Activated T-cell treated with anti-CD3 and anti-CD28 coated beads for 24 hours (primary cell): ENCODE results near the gene HPSE2.

ENCODE experiments used
- DNase-seq: peaks from one replicate; pipeline ENCODE4 v3.0.0-alpha.2; 2020; ENCODE audit warnings: low read depth

Gene HPSE2

GRCh38 chr10:98832738-98833137 is 402.9 kb downstream of the HPSE2 start:
- DNase-seq = no peak

DNA sequence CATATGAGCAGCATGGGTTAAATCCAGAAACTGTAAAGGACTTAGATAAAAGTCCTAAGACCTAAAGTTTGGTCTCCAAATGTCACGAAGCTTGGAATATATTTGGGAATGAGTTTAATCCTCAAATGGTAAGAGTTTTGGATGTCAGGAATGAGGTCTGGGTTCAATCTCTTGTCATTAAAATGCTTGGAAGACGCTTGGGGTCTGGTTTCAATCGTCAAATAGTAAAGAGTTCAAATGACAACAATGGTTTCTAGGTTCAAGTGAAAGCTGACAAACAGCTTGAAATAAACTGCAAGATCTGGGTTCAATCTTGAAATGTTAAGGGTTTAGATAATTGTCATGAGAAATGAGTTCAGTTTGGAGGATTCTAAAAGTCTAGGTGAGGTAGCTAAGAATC is 403.5 kb downstream of the HPSE2 start:
- DNase-seq = no peak

- DNase-seq = no peak
Measured at GRCh38 chr10:98831391-98831790, 404.3 kb downstream of the HPSE2 start.

- no peak for DNase-seq
Measured at GRCh38 chr10:98825741-98826140, 409.9 kb downstream of the HPSE2 start.

GRCh38 chr10:98817396-98817795 is 418.3 kb downstream of the HPSE2 start:
- no peak for DNase-seq

DNA sequence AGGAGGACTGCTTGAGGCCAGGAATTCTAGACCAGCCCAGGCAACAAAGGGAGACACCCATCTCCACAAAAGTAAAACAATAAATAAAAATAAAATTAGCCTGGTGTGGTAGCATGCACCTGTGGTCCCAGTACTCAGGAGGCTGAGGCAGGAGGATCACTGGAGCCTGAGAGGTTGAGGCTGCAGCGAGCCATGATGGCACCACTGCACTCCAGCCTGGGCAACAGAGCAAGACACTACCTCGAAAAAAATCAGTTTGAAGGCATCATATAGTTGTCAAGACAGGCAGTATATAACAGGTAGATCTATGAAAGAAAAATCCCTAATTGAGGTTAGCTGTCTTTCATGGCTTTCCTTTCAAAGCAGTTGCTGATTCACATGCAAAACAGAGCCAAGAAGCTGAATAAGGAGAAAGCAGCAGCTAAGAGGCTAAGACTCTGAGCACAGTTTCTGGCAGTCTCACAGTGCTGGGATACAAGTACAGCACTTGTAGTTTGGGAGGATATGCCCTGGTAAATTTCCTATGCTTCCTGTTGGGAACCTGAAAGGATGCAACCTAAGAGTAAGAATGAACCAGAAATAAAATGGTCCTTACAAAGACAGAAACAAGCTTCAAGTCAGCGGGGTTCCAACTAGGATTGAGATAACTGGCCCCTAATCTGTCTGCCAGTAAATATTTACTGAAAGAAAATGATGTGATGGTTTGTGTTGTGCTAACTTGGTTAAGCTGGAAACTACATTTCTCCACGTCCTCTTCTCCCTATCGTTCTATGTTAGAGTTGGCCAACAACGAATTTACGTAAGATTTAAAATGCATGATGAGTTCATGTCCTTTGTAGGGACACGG is 420.4 kb downstream of the HPSE2 start:
- no peak for DNase-seq

DNA sequence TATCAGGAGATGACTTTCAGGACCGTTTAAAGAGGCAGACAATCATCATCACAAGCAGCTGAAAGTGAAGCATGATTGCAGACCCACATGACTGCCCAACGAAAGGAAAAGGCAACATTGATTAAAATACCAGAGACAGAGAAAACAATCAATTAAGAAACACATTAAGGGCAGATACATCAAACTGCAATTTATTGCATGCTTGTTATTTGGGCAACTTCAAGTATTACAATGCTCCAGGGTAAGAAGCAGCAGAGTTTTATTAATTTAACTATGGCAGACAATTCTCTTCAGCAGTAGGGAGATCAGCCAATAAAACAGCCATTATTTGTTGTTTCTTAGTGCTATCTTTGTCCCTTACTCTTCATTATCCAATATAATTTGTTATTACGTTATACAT is 421.2 kb downstream of the HPSE2 start:
- DNase-seq = no peak

DNA sequence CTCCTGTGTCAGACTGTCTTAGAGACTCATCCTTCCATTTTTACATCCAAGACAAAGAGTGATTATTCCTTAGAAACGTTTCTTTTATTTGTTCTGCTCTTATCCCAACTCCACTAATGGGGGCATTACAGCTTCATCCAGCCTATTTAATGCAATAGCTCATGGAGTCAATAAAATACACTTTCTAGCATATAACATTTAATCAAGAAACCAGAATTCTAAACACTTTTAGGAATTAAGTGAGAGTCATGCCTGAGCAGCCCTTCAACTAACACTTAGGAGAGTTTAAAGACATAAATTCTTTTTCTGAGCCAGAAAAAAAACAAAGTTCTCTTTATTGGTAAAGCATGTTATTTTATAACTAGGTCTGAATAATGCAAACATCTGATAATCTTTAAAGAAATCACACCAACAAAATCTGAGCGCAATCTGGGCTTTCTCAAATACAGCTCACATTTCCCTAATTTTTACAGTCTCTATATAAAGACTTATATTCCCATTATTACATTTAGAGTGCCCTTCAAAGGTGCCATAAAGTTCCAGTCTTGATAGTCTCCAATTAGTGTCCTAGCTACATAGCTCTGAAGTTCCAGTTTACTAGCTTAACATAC is 427.3 kb downstream of the HPSE2 start:
- DNase-seq = no peak

DNA sequence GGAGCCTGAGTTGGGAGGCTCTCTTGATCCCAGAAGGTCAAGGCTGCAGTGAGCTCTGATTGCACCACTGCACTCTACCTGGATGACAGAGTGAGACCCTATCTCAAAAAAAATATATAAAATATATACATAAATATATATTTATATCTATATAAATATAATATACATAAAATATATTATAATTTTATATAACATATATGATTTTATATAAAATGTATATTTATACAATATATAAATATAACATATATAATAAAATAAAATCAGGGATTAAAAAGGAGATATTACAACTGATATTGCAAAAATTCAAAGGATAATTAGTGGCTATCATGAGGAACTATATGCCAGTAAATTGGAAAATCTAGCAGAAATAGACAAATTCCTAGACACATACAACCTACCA is 435.4 kb downstream of the HPSE2 start:
- DNase-seq = no peak

GRCh38 chr10:98795467-98795866 is 440.2 kb downstream of the HPSE2 start:
- no peak for DNase-seq

- DNase-seq = no peak
Measured at GRCh38 chr10:98790817-98791216, 444.8 kb downstream of the HPSE2 start.

DNA sequence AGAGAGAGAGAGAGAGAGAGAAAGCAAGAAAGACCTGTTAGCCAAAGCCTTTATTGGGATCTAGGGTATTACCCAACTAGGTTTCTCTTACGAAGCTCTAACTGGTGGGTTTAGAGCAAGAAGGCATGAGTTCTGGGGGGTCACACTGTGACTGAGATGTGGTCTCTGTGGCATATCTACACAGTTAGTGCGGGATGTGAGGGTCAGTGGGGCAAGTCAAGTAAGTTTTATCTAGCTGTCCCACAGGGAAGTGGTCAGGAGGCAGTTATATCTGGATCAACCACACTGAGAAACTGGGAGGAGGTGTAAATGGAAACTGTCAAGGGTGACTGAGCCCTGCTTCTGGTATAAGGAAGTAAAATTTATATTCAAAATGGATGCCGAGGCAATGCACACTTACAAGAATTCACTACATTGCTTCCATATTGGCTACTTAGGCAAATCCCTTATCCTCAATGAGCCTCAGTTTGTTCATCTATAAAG is 457.3 kb downstream of the HPSE2 start:
- no peak for DNase-seq

DNA sequence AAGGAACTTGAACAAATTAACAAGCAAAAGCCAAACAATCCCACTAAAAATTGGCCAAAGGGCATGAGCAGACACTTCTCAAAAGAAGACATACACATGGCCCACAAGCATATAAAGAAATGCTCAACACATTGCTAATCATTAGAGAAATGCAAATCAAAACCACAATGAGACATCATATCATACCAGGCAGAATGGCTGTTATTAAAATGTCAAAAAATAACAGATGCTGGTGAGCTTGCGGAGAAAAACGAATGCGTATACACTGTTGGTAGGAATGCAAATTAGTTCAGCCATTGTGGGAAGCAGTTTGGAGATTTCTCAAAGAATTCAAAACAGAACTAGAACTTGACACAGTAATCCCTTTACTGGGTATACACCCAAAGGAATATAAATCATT is 477.2 kb downstream of the HPSE2 start:
- no peak for DNase-seq

- DNase-seq = no peak
Measured at GRCh38 chr10:98748298-98748697, 487.4 kb downstream of the HPSE2 start.

DNA sequence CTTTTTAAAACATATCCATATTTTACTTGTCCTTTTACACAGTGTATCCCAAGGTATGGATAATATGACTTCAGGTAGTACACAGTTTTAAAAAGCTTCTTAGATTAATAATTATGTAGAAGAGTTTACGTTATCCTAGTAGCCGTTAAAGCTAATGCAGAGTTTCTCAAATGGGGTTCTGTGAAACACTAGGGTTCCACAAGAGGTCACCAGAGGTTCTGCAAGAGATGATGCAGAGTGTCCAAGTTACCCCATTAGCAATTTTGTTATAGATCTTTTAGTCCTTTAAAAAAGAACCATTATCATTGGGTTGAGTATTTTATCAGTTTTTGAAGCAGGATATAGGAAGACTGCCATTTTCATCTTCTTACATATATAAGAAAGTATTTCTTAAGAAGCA is 490.0 kb downstream of the HPSE2 start:
- DNase-seq = no peak

DNA sequence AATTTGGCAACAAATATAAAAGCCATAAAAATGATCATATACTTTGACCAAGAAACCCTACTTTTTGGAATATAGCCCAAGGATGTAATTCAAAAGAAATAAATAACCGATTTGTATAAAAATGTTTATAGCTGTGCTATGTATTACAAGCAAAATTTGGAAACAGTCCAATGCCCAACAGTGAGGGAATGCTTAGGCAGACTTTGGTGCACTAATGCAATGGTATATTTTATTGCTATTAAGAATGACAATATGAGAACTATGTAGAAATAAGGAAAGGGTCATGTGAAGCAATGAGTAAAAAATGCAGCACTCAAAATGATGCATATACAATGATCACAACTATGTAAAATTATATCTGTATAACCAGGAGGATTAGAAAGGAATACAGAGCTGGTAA is 515.1 kb downstream of the HPSE2 start:
- DNase-seq = no peak

DNA sequence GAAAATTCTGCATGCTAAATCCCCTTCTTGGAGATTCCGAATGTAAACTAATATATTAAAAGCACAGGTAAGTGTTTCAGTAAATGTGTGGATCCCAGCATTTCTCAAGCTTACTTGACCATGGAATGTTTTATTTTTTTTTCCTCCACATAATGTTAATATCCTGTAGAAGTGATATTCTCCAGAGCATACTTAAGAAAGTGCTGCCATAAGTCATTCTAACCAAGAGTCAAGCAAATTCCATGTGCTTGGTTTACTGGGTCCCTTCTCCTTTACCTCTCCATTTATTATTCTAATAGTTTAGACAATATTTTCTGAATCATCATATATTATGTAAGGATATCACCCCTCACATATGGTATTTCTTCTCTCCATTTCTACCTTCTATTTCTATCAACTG is 522.1 kb downstream of the HPSE2 start:
- no peak for DNase-seq

- no peak for DNase-seq
Measured at GRCh38 chr10:98696516-98696915, 539.1 kb downstream of the HPSE2 start.

- DNase-seq = no peak
Measured at GRCh38 chr10:98694883-98695282, 540.8 kb downstream of the HPSE2 start.

GRCh38 chr10:98694014-98694413 is 541.6 kb downstream of the HPSE2 start:
- DNase-seq = no peak

DNA sequence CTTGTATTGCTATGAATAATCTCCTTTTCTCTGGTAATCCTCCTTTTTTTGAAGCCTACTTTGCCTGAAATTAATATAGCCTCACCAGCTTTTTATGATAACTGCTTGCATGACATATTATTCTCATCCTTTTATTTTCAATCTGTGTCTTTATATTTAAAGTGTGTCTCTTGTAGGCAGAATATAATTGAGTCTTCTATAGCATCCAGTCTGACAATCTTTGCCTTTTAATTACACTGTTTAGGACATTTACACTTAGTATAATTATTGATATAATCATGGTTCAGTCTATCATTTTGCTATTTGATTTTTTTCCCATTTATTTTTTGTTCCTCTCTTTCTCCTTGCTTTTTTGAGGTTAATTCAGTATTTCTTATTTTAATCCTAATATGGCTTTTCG is 548.0 kb downstream of the HPSE2 start:
- DNase-seq = no peak

DNA sequence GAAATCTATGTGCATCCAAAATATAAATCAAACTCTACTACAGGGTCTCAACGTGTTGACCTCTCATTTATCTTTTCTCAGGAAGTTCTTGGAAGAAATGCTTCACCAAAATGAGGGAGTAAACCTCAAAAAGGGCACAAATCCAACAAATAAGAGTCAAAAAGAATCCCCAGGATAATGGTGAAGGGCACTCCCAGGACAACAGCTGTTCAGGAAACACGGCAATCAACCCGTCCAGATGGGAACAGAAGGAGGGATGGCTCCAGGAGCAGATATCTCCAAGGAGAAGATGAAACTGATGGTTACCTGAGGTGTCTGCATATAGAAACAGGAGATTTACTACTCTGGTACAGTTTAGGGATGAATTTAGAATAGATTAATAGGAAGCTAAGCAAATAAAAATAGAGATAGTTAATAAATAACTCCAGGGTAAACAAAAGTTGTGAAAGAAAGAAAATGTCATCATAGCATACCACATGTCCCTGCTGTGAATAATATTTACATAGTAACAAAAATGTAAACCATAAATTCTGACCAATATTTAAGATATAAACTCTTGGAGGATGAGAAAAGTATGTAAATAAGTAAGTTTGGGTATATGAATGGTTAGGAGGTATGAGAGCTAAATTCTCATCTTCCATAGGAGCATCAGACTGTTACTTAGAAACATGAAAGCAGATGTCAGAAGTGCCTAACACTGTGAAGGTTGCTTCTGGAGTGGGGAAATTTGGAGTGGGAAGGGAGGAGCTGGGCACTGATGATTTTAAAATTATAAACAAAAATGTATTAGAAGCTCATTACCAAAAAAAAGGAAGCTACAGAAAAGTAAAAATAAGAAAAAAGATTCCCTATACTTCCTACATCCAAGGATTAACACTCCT is 551.4 kb downstream of the HPSE2 start:
- no peak for DNase-seq

- no peak for DNase-seq
Measured at GRCh38 chr10:98676895-98677294, 558.8 kb downstream of the HPSE2 start.
